ENCODE data around the gene ANGPT4. TPM values are rescaled to one million over a fixed set of nuclear protein-coding genes. Genes with fewer than 3 reads are reported as not detected.

The ANGPT4 gene
- total and polyA plus RNA-seq, 2 of the 8 experiments (the other 6 are each of a cell fraction or from before 2014, with no cell fraction given): 0.07 to 0.33 TPM

GRCh38 chr20:917416-917815, 1.3 kb upstream of the ANGPT4 start:
- Histone ChIP-seq H4K5ac (ENCODE audit: insufficient read length, low read depth, low read length) (no peak overlapping the region), H4K91ac (replicated peaks; ENCODE audit: insufficient read length, low read length) (no peak overlapping the region), H3K4ac (replicated peaks; ENCODE audit: insufficient read length, low read depth, low read length) (no peak overlapping the region), H4K8ac (ENCODE audit: extremely low read depth, insufficient read depth, low read length) (no peak overlapping the region), H2BK15ac (ENCODE audit: low read length) (no peak overlapping the region), H3K4me2 (ENCODE audit: insufficient read depth in 1 of 2, low read depth in 2 of 2, low read length in 2 of 2) (no peak overlapping the region), H3K9ac (replicated peaks in 1 of 4; ENCODE audit: extremely low read depth in 1 of 4, low read depth in 3 of 4, low read length in 3 of 4) (no peak overlapping the region), H3K27ac (ENCODE audit: low read depth, low read length) (no peak overlapping the region), H3K79me1 (ENCODE audit: low read depth, low read length) (no peaks in the 10 kb centered on the region), H3K36me3 (ENCODE audit: control insufficient read depth in 2 of 4, insufficient read depth in 4 of 4, low read length in 3 of 4) (no peaks in the 10 kb centered on the region), H3K79me2 (ENCODE audit: control insufficient read depth in 1 of 2, insufficient read depth in 2 of 2, low read length in 2 of 2) (no peaks in the 10 kb centered on the region), H2BK120ac (replicated peaks; ENCODE audit: low read depth, low read length) (no peak overlapping the region), H2BK12ac (ENCODE audit: low read depth, low read length) (no peak overlapping the region), H2AFZ (ENCODE audit: low read length) (no peak overlapping the region), H3K14ac (ENCODE audit: insufficient read length) (no peak overlapping the region), H3K56ac (replicated peaks; ENCODE audit: insufficient read length, low read depth, low read length) (no peak overlapping the region), H2BK20ac (ENCODE audit: low read length) (no peak overlapping the region), H3K9me3 (ENCODE audit: insufficient read depth in 2 of 2, low read depth in 1 of 2, low read length in 1 of 2) (no peaks in the 10 kb centered on the region), H3K18ac (ENCODE audit: extremely low read depth, low read length) (no peak overlapping the region), H2BK5ac (ENCODE audit: low read depth, low read length) (no peak overlapping the region), H2AK5ac (ENCODE audit: low read depth, low read length) (no peak overlapping the region), H3K27me3 (replicated peaks in 1 of 4; ENCODE audit: control insufficient read depth in 3 of 4, extremely low read depth in 1 of 4, insufficient read depth in 3 of 4, low read length in 3 of 4) (peaks cover 0 to 3% (median 0%) of the 10 kb centered on the region in 4 experiments; a peak in 1 of 7 replicates), H3K4me3 (ENCODE audit: extremely low read depth in 1 of 4, insufficient read depth in 2 of 4, low read depth in 3 of 4, low read length in 4 of 4) (no peak overlapping the region), H4K20me1 (replicated peaks in 1 of 2; ENCODE audit: control insufficient read depth in 1 of 2, insufficient read depth in 2 of 2, low read length in 2 of 2) (no peaks in the 10 kb centered on the region), H3K23ac (ENCODE audit: insufficient read length) (no peak overlapping the region), H3K4me1 (replicated peaks in 1 of 4; ENCODE audit: control insufficient read depth in 3 of 4, insufficient read depth in 4 of 4, low read length in 3 of 4) (peaks cover 0 to 16% (median 5%) of the 10 kb centered on the region in 4 experiments; a peak in 4 of 7 replicates), H3K23me2 (ENCODE audit: low read depth, low read length) (no peaks in the 10 kb centered on the region; the same call in 1 of the 2 replicates)
- DNase-seq (ENCODE audit: low read depth in 1 of 2, low spot score in 2 of 2) (no peak), FAIRE-seq (no peak)
- TF ChIP-seq NANOG (IDR thresholded peaks at IDR 0.05; ENCODE audit: insufficient read depth, low read depth, low read length, poor library complexity, severe bottlenecking) (no peak), POU5F1 (IDR thresholded peaks at IDR 0.05; ENCODE audit: low read depth, low read length) (no peak), SP2 (IDR thresholded peaks at IDR 0.05; ENCODE audit: low read length) (no peak)
- CTCF ChIA-PET (ENCODE audit: partially characterized antibody): interaction anchor here (1.2 to 4.2 kb wide), 5 partner anchors 11 to 191 kb away, joined by 3 to 36 read pairs (median 4); no protein-coding TSS in a partner anchor
- 94% methylated on average over 4 of the region's 4 CpGs; no CpG with 5 or more reads in 1 of the 2 experiments for WGBS, 2 experiments (ENCODE audit: extremely low coverage in 1 of 2, insufficient coverage in 1 of 2, insufficient read length in 1 of 2, insufficient replicate concordance in 2 of 2, low coverage in 1 of 2, low lambda C conversion rate in 2 of 2, missing lambda C conversion rate in 1 of 2)
- POLR2A ChIA-PET (ENCODE audit: partially characterized antibody): no interaction called here
